Measurements from ENCODE around the gene DCK.
A peak's percentile ranks its signal among the peaks of the same experiment; 100 is the strongest.

The DCK gene

DNA sequence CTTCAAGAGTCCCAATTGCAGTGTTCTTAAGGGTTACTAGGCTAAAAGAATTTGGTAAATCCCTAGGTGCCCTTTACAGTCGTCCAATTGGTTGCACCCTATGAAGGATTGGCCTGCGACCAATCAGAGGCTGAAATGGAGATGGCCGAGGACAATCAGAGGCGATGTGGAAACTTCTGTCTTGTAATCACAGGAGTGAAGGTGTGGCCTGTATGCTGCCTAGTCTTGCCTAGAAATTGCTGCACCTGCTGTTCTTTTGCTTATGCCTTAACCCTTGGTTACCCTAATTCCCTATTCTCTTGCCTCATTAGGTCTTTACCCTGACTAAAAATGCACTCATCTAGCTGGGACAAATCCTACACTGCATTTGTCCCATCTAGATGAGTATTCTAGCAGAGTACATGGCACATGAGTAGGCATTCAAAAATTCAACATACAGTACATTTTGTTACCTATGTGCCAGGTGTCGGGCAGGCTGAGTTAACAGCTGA is 1.0 kb upstream of the DCK start:
- Histone ChIP-seq H3K36me3 (no peaks in the 10 kb centered on the region), H3K4me3 (ENCODE audit: low read depth in 1 of 2, low read length in 1 of 2) (no peak overlapping the region), H3K9me3 (no peaks in the 10 kb centered on the region), H3K4me1 (ENCODE audit: control insufficient read depth in 1 of 2, insufficient read depth in 1 of 2, low read depth in 1 of 2, low read length in 1 of 2) (peaks cover 39 to 40% of the 10 kb centered on the region in 2 experiments), H3K27me3 (no peaks in the 10 kb centered on the region), H3K27ac (no peak overlapping the region)
- TF ChIP-seq, protein P1, sequence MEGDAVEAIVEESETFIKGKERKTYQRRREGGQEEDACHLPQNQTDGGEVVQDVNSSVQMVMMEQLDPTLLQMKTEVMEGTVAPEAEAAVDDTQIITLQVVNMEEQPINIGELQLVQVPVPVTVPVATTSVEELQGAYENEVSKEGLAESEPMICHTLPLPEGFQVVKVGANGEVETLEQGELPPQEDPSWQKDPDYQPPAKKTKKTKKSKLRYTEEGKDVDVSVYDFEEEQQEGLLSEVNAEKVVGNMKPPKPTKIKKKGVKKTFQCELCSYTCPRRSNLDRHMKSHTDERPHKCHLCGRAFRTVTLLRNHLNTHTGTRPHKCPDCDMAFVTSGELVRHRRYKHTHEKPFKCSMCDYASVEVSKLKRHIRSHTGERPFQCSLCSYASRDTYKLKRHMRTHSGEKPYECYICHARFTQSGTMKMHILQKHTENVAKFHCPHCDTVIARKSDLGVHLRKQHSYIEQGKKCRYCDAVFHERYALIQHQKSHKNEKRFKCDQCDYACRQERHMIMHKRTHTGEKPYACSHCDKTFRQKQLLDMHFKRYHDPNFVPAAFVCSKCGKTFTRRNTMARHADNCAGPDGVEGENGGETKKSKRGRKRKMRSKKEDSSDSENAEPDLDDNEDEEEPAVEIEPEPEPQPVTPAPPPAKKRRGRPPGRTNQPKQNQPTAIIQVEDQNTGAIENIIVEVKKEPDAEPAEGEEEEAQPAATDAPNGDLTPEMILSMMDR (IDR thresholded peaks at IDR 0.05) = no peak

DNA sequence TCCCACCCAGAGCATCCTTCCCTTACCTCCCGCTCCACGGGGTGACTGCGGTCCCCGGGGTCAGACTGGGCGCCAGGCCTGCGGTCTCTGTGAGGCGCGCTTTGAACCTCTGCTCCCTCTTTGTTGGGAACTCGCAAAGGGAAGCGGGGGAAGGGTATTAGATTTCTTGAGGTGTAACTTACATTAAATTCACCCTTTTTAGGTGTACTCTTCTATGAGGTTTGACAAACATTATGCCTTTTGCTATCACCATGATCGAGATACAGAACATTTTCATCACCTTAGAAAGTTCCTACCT is 569 bp downstream of the DCK start:
- H3K4me3 ChIP-seq (ENCODE audit: low read depth in 1 of 2, low read length in 1 of 2) = peak overlapping the region; percentile 76 to 89
- TF ChIP-seq, protein P1 (IDR thresholded peaks at IDR 0.05) = no peak
- H3K27ac ChIP-seq = peak overlapping the region; percentile 81
- peaks cover 5% of the 10 kb centered on the region for H3K36me3 ChIP-seq
- no peaks in the 10 kb centered on the region for H3K27me3 ChIP-seq
- peaks cover 40 to 42% of the 10 kb centered on the region in 2 experiments for H3K4me1 ChIP-seq (ENCODE audit: control insufficient read depth in 1 of 2, insufficient read depth in 1 of 2, low read depth in 1 of 2, low read length in 1 of 2)
- no peaks in the 10 kb centered on the region for H3K9me3 ChIP-seq

DNA sequence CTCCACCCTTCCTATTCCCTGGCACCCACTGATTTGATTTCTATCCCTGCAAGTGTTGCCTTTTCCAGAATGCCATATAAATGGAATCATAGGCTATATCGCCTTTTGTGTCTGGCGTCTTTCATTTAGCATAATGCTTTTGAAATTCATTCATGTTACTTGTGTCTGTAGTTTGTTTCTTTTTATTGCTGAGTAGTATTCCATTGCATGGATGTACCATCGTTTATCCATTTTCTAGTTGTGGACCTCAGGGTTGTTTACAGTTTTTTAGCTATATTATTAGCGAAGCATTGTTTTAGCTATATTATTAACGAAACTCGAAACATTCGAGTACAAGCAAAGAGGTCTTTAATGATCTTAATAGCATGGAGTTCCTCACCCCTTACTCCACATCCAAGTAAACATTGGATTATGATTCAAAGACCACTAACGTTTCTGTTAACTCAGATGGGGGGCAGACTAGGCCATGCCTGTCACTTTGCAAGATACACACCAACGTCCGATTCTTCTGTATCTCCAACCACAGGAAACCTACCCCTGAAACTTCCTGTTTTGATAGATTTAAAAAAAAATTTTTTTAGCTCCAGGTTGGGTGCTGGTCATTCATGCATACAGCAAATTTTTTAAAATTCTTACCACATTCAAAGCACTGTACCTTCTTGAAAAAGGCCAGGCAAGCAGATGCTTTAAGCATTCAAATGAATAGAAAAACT is 1.1 kb downstream of the DCK start:
- Histone ChIP-seq H3K36me3 (peaks cover 9% of the 10 kb centered on the region), H3K4me1 (ENCODE audit: control insufficient read depth in 1 of 2, insufficient read depth in 1 of 2, low read depth in 1 of 2, low read length in 1 of 2) (peaks cover 40 to 42% of the 10 kb centered on the region in 2 experiments)
- TF ChIP-seq, protein P1 (IDR thresholded peaks at IDR 0.05) = no peak

DNA sequence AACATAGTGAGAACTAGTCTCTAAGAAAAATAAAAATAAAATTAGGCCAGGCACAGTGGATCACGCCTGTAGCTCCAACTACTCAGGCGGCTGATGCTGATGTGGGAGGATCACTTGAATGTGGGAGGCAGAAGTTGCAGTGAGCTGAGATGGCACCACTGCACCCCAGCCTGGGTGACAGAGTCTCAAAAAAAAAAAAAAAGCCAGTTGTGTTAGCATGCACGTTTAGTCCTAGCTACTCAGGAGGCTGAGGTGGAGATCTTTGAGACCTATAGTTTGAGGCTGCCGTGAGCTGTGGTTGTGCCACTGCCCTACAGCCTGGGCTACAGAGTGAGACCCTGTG is 2.5 kb downstream of the DCK start:
- H3K4me3 ChIP-seq (ENCODE audit: low read depth in 1 of 2, low read length in 1 of 2) = no peak overlapping the region
- H3K4me1 ChIP-seq (ENCODE audit: control insufficient read depth in 1 of 2, insufficient read depth in 1 of 2, low read depth in 1 of 2, low read length in 1 of 2) = peaks cover 40 to 42% of the 10 kb centered on the region in 2 experiments
- H3K27ac ChIP-seq = peak overlapping the region; percentile 81
- no peaks in the 10 kb centered on the region for H3K27me3 ChIP-seq
- H3K9me3 ChIP-seq = no peaks in the 10 kb centered on the region
- H3K36me3 ChIP-seq = peaks cover 9% of the 10 kb centered on the region
- TF ChIP-seq, protein P1 (IDR thresholded peaks at IDR 0.05) = no peak

More for the DNA sequence above, 1.1 kb downstream of the DCK start:
- Histone ChIP-seq H3K27me3 (no peaks in the 10 kb centered on the region), H3K4me3 (ENCODE audit: low read depth in 1 of 2, low read length in 1 of 2) (peak overlapping the region; percentile 76 to 89), H3K9me3 (no peaks in the 10 kb centered on the region), H3K27ac (peak overlapping the region; percentile 81)

DNA sequence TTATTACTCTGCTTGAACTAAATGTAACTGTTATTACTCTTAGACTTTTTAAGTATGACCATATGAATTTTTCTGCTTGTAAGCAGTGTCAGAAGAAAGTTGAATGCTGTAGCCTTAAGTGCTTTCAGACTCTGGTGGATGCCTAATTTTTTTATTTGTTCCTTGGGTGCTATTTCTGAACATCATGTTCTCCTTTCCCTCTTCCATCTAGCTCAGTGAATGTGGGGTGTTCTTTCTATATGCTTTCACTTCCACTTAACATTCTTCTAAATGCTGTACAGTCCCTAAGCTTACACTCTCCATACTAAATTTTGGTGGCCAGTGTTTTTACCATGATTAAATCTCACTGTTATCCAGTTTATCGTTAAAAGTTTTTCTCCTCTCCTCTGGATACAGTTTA is 3.6 kb downstream of the DCK start:
- H3K9me3 ChIP-seq = no peaks in the 10 kb centered on the region
- H3K4me3 ChIP-seq (ENCODE audit: low read depth in 1 of 2, low read length in 1 of 2) = no peak overlapping the region
- TF ChIP-seq, protein P1 (IDR thresholded peaks at IDR 0.05) = no peak
- peaks cover 9% of the 10 kb centered on the region for H3K36me3 ChIP-seq
- H3K27ac ChIP-seq = no peak overlapping the region
- H3K4me1 ChIP-seq (ENCODE audit: control insufficient read depth in 1 of 2, insufficient read depth in 1 of 2, low read depth in 1 of 2, low read length in 1 of 2) = peaks cover 40 to 42% of the 10 kb centered on the region in 2 experiments
- H3K27me3 ChIP-seq = no peaks in the 10 kb centered on the region
